ENCODE measurements around the gene RNU1-1. TPM values are rescaled to one million over a fixed set of nuclear protein-coding genes. Genes with fewer than 3 reads are reported as not detected.

The RNU1-1 gene
- total and polyA plus RNA-seq, 9 of the 15 experiments (the other 6 are each of a cell fraction or from before 2014, with no cell fraction given) = under 0.01 to 32,823 (median 2,538) TPM; not detected in 4

GRCh38 chr1:16503494-16503893 lies 10.6 kb downstream of the RNU1-1 start:
- no TSS peak for BruUV-seq (replicated peaks)
- DNase-seq (ENCODE audit: extremely low read depth in 1 of 4, low spot score in 3 of 4) (no peak), ATAC-seq (no peak), FAIRE-seq (no peak)
- Histone ChIP-seq H3K9me3 (replicated peaks; ENCODE audit: control insufficient read depth, insufficient read depth, low read depth, low read length) (peaks cover 3% of the 10 kb centered on the region; the same call in 1 of the 2 replicates), H3K4me2 (ENCODE audit: insufficient read depth, low read length) (no peak overlapping the region), H3K27ac (ENCODE audit: extremely low read depth, low read depth, low read length) (no peak overlapping the region), H3K27me3 (ENCODE audit: control insufficient read depth in 2 of 2, insufficient read depth in 2 of 2, low read length in 2 of 2) (no peaks in the 10 kb centered on the region; a peak in 1 of 5 replicates), H3K4me3 (no peak overlapping the region), H2AFZ (ENCODE audit: low read depth, low read length) (no peak overlapping the region), H3K9ac (ENCODE audit: insufficient read depth in 1 of 2, low read depth in 2 of 2, low read length in 2 of 2) (no peak overlapping the region), H3K4me1 (replicated peaks in 1 of 2; ENCODE audit: control insufficient read depth in 2 of 2, insufficient read depth in 2 of 2, low read length in 2 of 2) (peaks cover under 1 to 16% of the 10 kb centered on the region in 2 experiments; a peak in 4 of 5 replicates), H3K79me2 (ENCODE audit: control insufficient read depth, insufficient read depth, low read length) (no peaks in the 10 kb centered on the region), H3K9me1 (ENCODE audit: control insufficient read depth, insufficient read depth, low read length) (no peaks in the 10 kb centered on the region), H3K36me3 (ENCODE audit: control insufficient read depth, insufficient read depth, low read length) (no peaks in the 10 kb centered on the region), H4K20me1 (replicated peaks; ENCODE audit: control insufficient read depth, insufficient read depth, low read length) (no peaks in the 10 kb centered on the region)
- WGBS (ENCODE audit: insufficient coverage, low coverage, missing lambda C conversion rate) = 6% methylated on average over 2 of the region's 2 CpGs
- intact Hi-C loops (cut with micrococcal nuclease) = no loop called here
- POLR2A ChIA-PET = no interaction called here
- in situ Hi-C loops (cut with MboI) = loop anchor here (25.0 kb wide), 1 partner anchor 109 kb away; the partner anchor contains the start of gene NBPF1
- CTCF ChIA-PET (ENCODE audit: low intra/inter-chr PET ratio) = no interaction called here
- TF ChIP-seq MEF2A (IDR thresholded peaks at IDR 0.05; ENCODE audit: control insufficient read depth, low read depth, low read length) (no peak), PBX2 (CRISPR knock-in tag; IDR thresholded peaks at IDR 0.05; ENCODE audit: low read depth) (no peak), PBX2 (tag; conservative IDR thresholded peaks at IDR 0.05; ENCODE audit: low read depth) (no peak), TGIF2 (CRISPR knock-in tag; IDR thresholded peaks at IDR 0.05) (no peak), BMI1 (IDR thresholded peaks at IDR 0.05; ENCODE audit: low read length) (no peak), HOXB6 (CRISPR knock-in tag; IDR thresholded peaks at IDR 0.05; ENCODE audit: borderline replicate concordance) (no peak), BRF1 (IDR thresholded peaks at IDR 0.05; ENCODE audit: borderline replicate concordance, extremely low read depth, insufficient read length) (no peak), CBX8 (IDR thresholded peaks at IDR 0.05; ENCODE audit: borderline replicate concordance, extremely low read depth, low read depth, low read length, poor library complexity, severe bottlenecking) (no peak), RB1 (IDR thresholded peaks at IDR 0.05; ENCODE audit: low read depth) (no peak), E2F3 (CRISPR knock-in tag; IDR thresholded peaks at IDR 0.05) (no peak), ELF1 (tag; IDR thresholded peaks at IDR 0.05) (no peak), ZKSCAN1 (IDR thresholded peaks at IDR 0.05; ENCODE audit: low read depth, low read length) (no peak), TOE1 (IDR thresholded peaks at IDR 0.05; ENCODE audit: borderline replicate concordance) (no peak), TOE1 (CRISPR knock-in tag; IDR thresholded peaks at IDR 0.05; ENCODE audit: borderline replicate concordance, low read depth) (no peak), NFYB (IDR thresholded peaks at IDR 0.05; ENCODE audit: extremely low read depth, insufficient read length) (no peak), ATF6 (CRISPR knock-in tag; IDR thresholded peaks at IDR 0.05) (no peak), TEAD2 (tag; IDR thresholded peaks at IDR 0.05) (no peak), YBX1 (IDR thresholded peaks at IDR 0.05) (no peak)
